CD14-positive monocyte (primary cell): Measurements from ENCODE around the gene GNA12. TPM values are rescaled to one million over a fixed set of nuclear protein-coding genes. Genes with fewer than 3 reads are reported as not detected.

Experiments used
- DNase-seq, 3 donors: peaks; one replicate each; pipeline ENCODE4 v3.0.0-alpha.2; 2011 to 2022
- H2AFZ ChIP-seq: 2 replicates; pipeline ENCODE4 v1.6.0; 2012; ENCODE audit warnings: mild to moderate bottlenecking, low read depth, low read length, inconsistent platforms; ENCODE audit not compliant: insufficient read depth, poor library complexity, severe bottlenecking
- H3K27ac ChIP-seq, 2 donors: 1 replicate in 1 of 2; 2 replicates in 1 of 2; pipeline ENCODE4 v1.5.1; 2012 to 2013; ENCODE audit warnings: low read length in 2 of 2, control low read depth in 1 of 2, inconsistent platforms in 1 of 2, low read depth in 1 of 2, mild to moderate bottlenecking in 1 of 2
- H3K27me3 ChIP-seq, 2 donors: one replicate each; pipeline versions ENCODE4 v1.6.0 to v1.6.1; 2011 to 2013; ENCODE audit warnings: low read length in 2 of 2; ENCODE audit not compliant: control insufficient read depth in 2 of 2, insufficient read depth in 2 of 2
- H3K36me3 ChIP-seq, 2 donors: replicated peaks in 1 of 2; 1 replicate in 1 of 2; 2 replicates in 1 of 2; pipeline versions ENCODE4 v1.5.1 to v1.6.1; 2012 to 2013; ENCODE audit warnings: low read length in 2 of 2, control low read depth in 1 of 2, inconsistent platforms in 1 of 2, mild to moderate bottlenecking in 1 of 2; ENCODE audit not compliant: insufficient read depth in 2 of 2, control insufficient read depth in 1 of 2
- H3K4me1 ChIP-seq, 2 donors: 1 replicate in 1 of 2; 2 replicates in 1 of 2; pipeline versions ENCODE4 v1.5.1 to v1.6.1; 2012 to 2013; ENCODE audit warnings: low read length in 2 of 2, control low read depth in 1 of 2, inconsistent platforms in 1 of 2, mild to moderate bottlenecking in 1 of 2, moderate library complexity in 1 of 2; ENCODE audit not compliant: insufficient read depth in 2 of 2, control insufficient read depth in 1 of 2
- H3K4me2 ChIP-seq: replicated peaks from 2 replicates; pipeline ENCODE3; 2012; ENCODE audit warnings: low read length, moderate library complexity, mild to moderate bottlenecking; ENCODE audit not compliant: poor library complexity, severe bottlenecking; ENCODE audit errors: extremely low read depth
- H3K4me3 ChIP-seq, 3 experiments: fragments of 200-600 bp in 1 of 3; sonication (generic) in 1 of 3; replicated peaks in 1 of 3; 1 replicate in 2 of 3; 2 replicates in 1 of 3; pipeline ENCODE4 v1.5.1; 2011 to 2013; ENCODE audit warnings: low read length in 3 of 3, mild to moderate bottlenecking in 3 of 3, control low read depth in 2 of 3, low read depth in 2 of 3, inconsistent platforms in 1 of 3, moderate library complexity in 1 of 3
- H3K79me2 ChIP-seq: 2 replicates; pipeline ENCODE4 v1.6.0; 2012; ENCODE audit warnings: mild to moderate bottlenecking, control low read depth, inconsistent platforms, low read length, moderate library complexity; ENCODE audit not compliant: insufficient read depth
- H3K9ac ChIP-seq: 2 replicates; pipeline ENCODE4 v1.6.0; 2017; ENCODE audit warnings: low read length, mild to moderate bottlenecking; ENCODE audit not compliant: insufficient read depth, poor library complexity, severe bottlenecking
- H3K9me3 ChIP-seq, 2 donors: replicated peaks in 1 of 2; 1 replicate in 1 of 2; 2 replicates in 1 of 2; pipeline versions ENCODE4 v1.5.1 to v1.6.1; 2012 to 2013; ENCODE audit warnings: low read length in 2 of 2, control low read depth in 1 of 2; ENCODE audit not compliant: control insufficient read depth in 1 of 2, insufficient read depth in 1 of 2
- H4K20me1 ChIP-seq: 2 replicates; pipeline ENCODE4 v1.6.0; 2012; ENCODE audit warnings: mild to moderate bottlenecking, low read length, control low read depth, moderate library complexity; ENCODE audit not compliant: insufficient read depth
- H3K27ac Mint-ChIP-seq, 7 donors: one replicate each; pipeline ENCODE4 v1.8.0; 2020; ENCODE audit warnings: mild to moderate bottlenecking in 7 of 7, mixed read lengths in 7 of 7, moderate library complexity in 6 of 7, inconsistent platforms in 2 of 7
- H3K27me3 Mint-ChIP-seq, 3 donors: one replicate each; pipeline ENCODE4 v1.8.0; 2021 to 2022; ENCODE audit warnings: low read depth in 3 of 3, mild to moderate bottlenecking in 3 of 3, mixed read lengths in 3 of 3, moderate library complexity in 3 of 3, inconsistent platforms in 1 of 3
- H3K36me3 Mint-ChIP-seq, 2 donors: one replicate each; pipeline ENCODE4 v1.8.0; 2020; ENCODE audit warnings: mixed read lengths in 2 of 2, inconsistent platforms in 1 of 2, mild to moderate bottlenecking in 1 of 2
- H3K4me1 Mint-ChIP-seq: one replicate; pipeline ENCODE4 v1.8.0; 2020; ENCODE audit warnings: mild to moderate bottlenecking, mixed read lengths
- H3K4me3 Mint-ChIP-seq, 2 donors: one replicate each; pipeline ENCODE4 v1.8.0; 2020; ENCODE audit warnings: mild to moderate bottlenecking in 2 of 2, mixed read lengths in 2 of 2, moderate library complexity in 1 of 2
- H3K9me3 Mint-ChIP-seq, 7 donors: one replicate each; pipeline ENCODE4 v1.8.0; 2020 to 2022; ENCODE audit warnings: mixed read lengths in 7 of 7, mild to moderate bottlenecking in 6 of 7, moderate library complexity in 6 of 7, inconsistent platforms in 2 of 7
- WGBS: methylation state at CpG from one replicate; pipeline ENCODE4 v1.1.5; 2013; ENCODE audit warnings: missing lambda C conversion rate; ENCODE audit not compliant: insufficient coverage; 5-methylcytosine and 5-hydroxymethylcytosine counted together
- intact Hi-C, 2 donors: fragments of 100-400 bp; cut with micrococcal nuclease; formaldehyde crosslinking; loops; one replicate each; pipeline versions ENCODE4 v1.15.0 to v1.15.1; 2023
- polyA plus RNA-seq, 3 donors: library from polyadenylated mRNA; depleted of rRNA in 1 of 3; unstranded in 2 of 3; stranded (reverse) in 1 of 3; fragments of 300-500 nt in 2 of 3; fragments of >200 nt in 1 of 3; fragmentation: Illumina TruSeq in 2 of 3; gene quantifications; 1 replicate in 2 of 3; 2 replicates in 1 of 3; pipeline ENCODE4 v1.2.3, GENCODE V29; 2012 to 2021
- TF ChIP-seq, protein P1 (sequence below): fragments of 200-600 bp; IDR thresholded peaks from one replicate; pipeline ENCODE4 v1.8.0; 2022; ENCODE audit warnings: antibody characterized with exemption, mild to moderate bottlenecking

The GNA12 gene
- polyA plus RNA-seq, 3 donors, result 3.4 to 25.9 (median 10.6) TPM

DNA sequence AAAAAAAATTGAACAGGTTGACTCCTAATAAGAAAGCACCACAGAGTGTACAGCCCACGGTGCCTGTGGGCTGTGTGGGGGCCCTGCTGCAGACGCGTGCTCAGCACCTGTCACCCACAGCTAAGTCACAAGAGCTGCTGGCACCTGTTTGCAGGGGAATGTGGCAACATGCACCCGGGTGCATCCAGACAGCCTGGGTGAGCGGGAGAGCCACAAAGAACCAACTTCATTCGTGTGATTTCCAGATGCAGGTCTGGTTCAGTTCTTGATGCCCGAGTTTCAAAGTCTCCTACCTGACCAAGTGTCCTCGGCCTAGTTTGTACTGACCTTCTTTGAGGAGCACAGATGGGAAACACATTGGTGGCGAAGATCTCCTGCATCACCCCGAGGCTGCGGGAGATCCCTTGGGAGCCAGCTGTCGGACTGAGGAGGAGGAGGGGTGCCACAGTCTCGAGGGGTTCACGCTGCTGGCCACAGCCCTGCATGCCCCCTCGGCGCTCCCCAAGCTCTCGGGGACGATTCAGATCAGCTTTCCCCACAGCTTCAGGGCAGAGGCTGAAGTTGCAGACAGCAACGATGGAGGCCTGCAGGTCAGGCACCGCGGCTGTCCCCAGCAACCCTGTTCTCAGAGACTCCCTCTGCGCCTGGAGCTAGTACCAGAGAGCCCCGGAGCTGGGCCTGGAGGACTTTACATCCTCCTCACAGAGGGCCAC is 120.8 kb downstream of the GNA12 start:
- H2AFZ ChIP-seq, result no peak overlapping the region
- no peaks in the 10 kb centered on the region for H3K79me2 ChIP-seq
- H3K9me3 ChIP-seq, result no peaks in the 10 kb centered on the region
- H3K4me1 Mint-ChIP-seq, result peaks cover 21% of the 10 kb centered on the region
- TF ChIP-seq, protein P1, sequence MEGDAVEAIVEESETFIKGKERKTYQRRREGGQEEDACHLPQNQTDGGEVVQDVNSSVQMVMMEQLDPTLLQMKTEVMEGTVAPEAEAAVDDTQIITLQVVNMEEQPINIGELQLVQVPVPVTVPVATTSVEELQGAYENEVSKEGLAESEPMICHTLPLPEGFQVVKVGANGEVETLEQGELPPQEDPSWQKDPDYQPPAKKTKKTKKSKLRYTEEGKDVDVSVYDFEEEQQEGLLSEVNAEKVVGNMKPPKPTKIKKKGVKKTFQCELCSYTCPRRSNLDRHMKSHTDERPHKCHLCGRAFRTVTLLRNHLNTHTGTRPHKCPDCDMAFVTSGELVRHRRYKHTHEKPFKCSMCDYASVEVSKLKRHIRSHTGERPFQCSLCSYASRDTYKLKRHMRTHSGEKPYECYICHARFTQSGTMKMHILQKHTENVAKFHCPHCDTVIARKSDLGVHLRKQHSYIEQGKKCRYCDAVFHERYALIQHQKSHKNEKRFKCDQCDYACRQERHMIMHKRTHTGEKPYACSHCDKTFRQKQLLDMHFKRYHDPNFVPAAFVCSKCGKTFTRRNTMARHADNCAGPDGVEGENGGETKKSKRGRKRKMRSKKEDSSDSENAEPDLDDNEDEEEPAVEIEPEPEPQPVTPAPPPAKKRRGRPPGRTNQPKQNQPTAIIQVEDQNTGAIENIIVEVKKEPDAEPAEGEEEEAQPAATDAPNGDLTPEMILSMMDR, result no peak
- H3K27ac Mint-ChIP-seq, result peak overlapping the region in 1 of 7 donors; percentile 27
- H3K9ac ChIP-seq, result no peak overlapping the region
- no peak overlapping the region for H3K4me3 ChIP-seq
- H4K20me1 ChIP-seq, result no peaks in the 10 kb centered on the region
- H3K27me3 ChIP-seq, result peaks cover 0 to 10% of the 10 kb centered on the region in 2 donors
- intact Hi-C loops, result loop anchor here in 1 of 2 donors (5.0 kb wide), 1 partner anchor 119 kb away; the partner anchor contains the start of gene GNA12
- peaks cover 9 to 14% of the 10 kb centered on the region in 2 donors for H3K36me3 ChIP-seq
- H3K27ac ChIP-seq, result no peak overlapping the region
- 89% methylated on average over 17 of the region's 23 CpGs for WGBS
- peaks cover 0 to 3% (median 1%) of the 10 kb centered on the region in 7 donors for H3K9me3 Mint-ChIP-seq
- peaks cover 19 to 25% of the 10 kb centered on the region in 2 donors for H3K4me1 ChIP-seq
- H3K4me3 Mint-ChIP-seq, result no peak overlapping the region
- H3K36me3 Mint-ChIP-seq, result peaks cover 51 to 53% of the 10 kb centered on the region in 2 donors
- H3K27me3 Mint-ChIP-seq, result peaks cover 17 to 20% (median 18%) of the 10 kb centered on the region in 3 donors
- no peak overlapping the region for H3K4me2 ChIP-seq
- no peak for DNase-seq

GRCh38 chr7:2722591-2722990 is 121.5 kb downstream of the GNA12 start:
- H3K36me3 ChIP-seq, result peaks cover 9 to 14% of the 10 kb centered on the region in 2 donors
- Mint-ChIP-seq H3K36me3 (peaks cover 55 to 57% of the 10 kb centered on the region in 2 donors), H3K27me3 (peaks cover 24 to 26% (median 25%) of the 10 kb centered on the region in 3 donors), H3K27ac (no peak overlapping the region), H3K4me3 (no peak overlapping the region), H3K9me3 (peaks cover 0 to 3% (median 1%) of the 10 kb centered on the region in 7 donors), H3K4me1 (peaks cover 21% of the 10 kb centered on the region)
- H3K4me3 ChIP-seq, result no peak overlapping the region
- intact Hi-C loops, result loop anchor here in 1 of 2 donors (5.0 kb wide), 1 partner anchor 120 kb away; the partner anchor contains the start of gene GNA12
- H3K79me2 ChIP-seq, result no peaks in the 10 kb centered on the region
- 100% methylated on average over 2 of the region's 4 CpGs for WGBS
- H3K4me2 ChIP-seq, result no peak overlapping the region
- no peak overlapping the region for H2AFZ ChIP-seq
- DNase-seq, result no peak
- no peak overlapping the region for H3K27ac ChIP-seq
- no peaks in the 10 kb centered on the region for H4K20me1 ChIP-seq
- H3K4me1 ChIP-seq, result peaks cover 18 to 25% of the 10 kb centered on the region in 2 donors
- H3K9ac ChIP-seq, result no peak overlapping the region
- peaks cover 0 to 16% of the 10 kb centered on the region in 2 donors for H3K27me3 ChIP-seq
- TF ChIP-seq, protein P1, result no peak
- no peaks in the 10 kb centered on the region for H3K9me3 ChIP-seq
